GM12872 (cell line): ENCODE data around the gene KIF15.

Source experiments
- CTCF ChIP-seq: IDR thresholded peaks from 3 replicates; pipeline ENCODE4 v1.5.1; 2011; ENCODE audit warnings: low read depth, mild to moderate bottlenecking, low read length, moderate library complexity; ENCODE audit not compliant: insufficient read depth

The KIF15 gene

GRCh38 chr3:44870375-44871061 lies 108.9 kb downstream of the KIF15 start:
- no peak for TF ChIP-seq CTCF

- TF ChIP-seq CTCF: no peak
These were observed 112.7 kb downstream of the KIF15 start, which contains the start of gene TGM4 for GRCh38 chr3:44874308-44874707. Gene TGM4, plus strand, starts transcription at chr3:44874608. Its CDS starts 71 bp downstream, at chr3:44874679.

- TF ChIP-seq CTCF: no peak
These were observed 114.0 kb downstream of the KIF15 start for GRCh38 chr3:44875596-44875995.

GRCh38 chr3:44877333-44877732 lies 115.7 kb downstream of the KIF15 start:
- TF ChIP-seq CTCF: no peak

GRCh38 chr3:44880284-44880683 lies 118.7 kb downstream of the KIF15 start:
- no peak for TF ChIP-seq CTCF

- no peak for TF ChIP-seq CTCF
These were observed 121.8 kb downstream of the KIF15 start for GRCh38 chr3:44883213-44883955.

- TF ChIP-seq CTCF: no peak
These were observed 122.4 kb downstream of the KIF15 start for GRCh38 chr3:44883999-44884431.
